Esophagus squamous epithelium (tissue), 4 donors: Measurements from ENCODE around the gene FABP7.

Source experiments
- CTCF ChIP-seq, 6 experiments: fragments of 450-650 bp in 4 of 6; fragments of 200-600 bp in 2 of 6; sonication (generic) in 2 of 6; IDR thresholded peaks; one replicate each; pipeline ENCODE4 v1.5.1; 2016 to 2019; ENCODE audit warnings: antibody characterized with exemption in 6 of 6, mild to moderate bottlenecking in 4 of 6, moderate library complexity in 4 of 6
- POLR2A ChIP-seq, 4 donors: fragments of 450-650 bp; IDR thresholded peaks; one replicate each; pipeline ENCODE4 v1.6.1; 2017; ENCODE audit warnings: antibody characterized with exemption in 4 of 4, mild to moderate bottlenecking in 4 of 4, moderate library complexity in 3 of 4

- no peak for TF ChIP-seq CTCF (IDR thresholded peaks at IDR 0.05)
- TF ChIP-seq POLR2A (IDR thresholded peaks at IDR 0.05), result no peak
These were observed 20.6 kb downstream of the FABP7 start for GRCh38 chr6:122799916-122800686.
